ENCODE measurements around the gene SRSF4. TPM values are rescaled to one million over a fixed set of nuclear protein-coding genes. Genes with fewer than 3 reads are reported as not detected.

The SRSF4 gene
- total and polyA plus RNA-seq, 2 donors (not counting 3 experiments of a cell fraction or from before 2014, with no cell fraction given), result 45.6 to 108 TPM

- Histone ChIP-seq H3K4me1 (ENCODE audit: control insufficient read depth, extremely low read depth, insufficient read depth, low read length) (no peaks in the 10 kb centered on the region), H3K9ac (replicated peaks; ENCODE audit: extremely low read depth, insufficient read depth, low read length) (no peak overlapping the region), H3K4me3 (replicated peaks in 1 of 3; ENCODE audit: insufficient read depth in 1 of 3, low read depth in 1 of 3, low read length in 3 of 3) (no peak overlapping the region), H3K9me1 (replicated peaks; ENCODE audit: control insufficient read depth, extremely low read depth, insufficient read depth, low read length) (no peaks in the 10 kb centered on the region), H3K27ac (ENCODE audit: insufficient read depth, low read depth, low read length) (no peak overlapping the region), H3K27me3 (ENCODE audit: control insufficient read depth in 2 of 2, insufficient read depth in 2 of 2, low read length in 2 of 2) (no peaks in the 10 kb centered on the region), H4K20me1 (replicated peaks; ENCODE audit: control insufficient read depth, extremely low read depth, insufficient read depth, low read length) (peaks cover 8% of the 10 kb centered on the region), H3K9me3 (replicated peaks; ENCODE audit: control insufficient read depth, insufficient read depth, low read length) (no peaks in the 10 kb centered on the region), H3K79me2 (ENCODE audit: control insufficient read depth, insufficient read depth, low read length) (peaks cover 94% of the 10 kb centered on the region), H3K4me2 (ENCODE audit: insufficient read depth, low read length) (no peak overlapping the region), H2AFZ (ENCODE audit: low read depth, low read length) (no peak overlapping the region), H3K36me3 (ENCODE audit: control insufficient read depth in 2 of 2, extremely low read depth in 1 of 2, insufficient read depth in 2 of 2, low read length in 2 of 2) (peaks cover 12 to 20% of the 10 kb centered on the region in 2 experiments)
- dilution Hi-C loops (cut with MboI; ENCODE audit: extremely low pct_ligation_motif_present, low sequenced_read_pairs) (no loop called here), intact Hi-C loops (cut with micrococcal nuclease) (no loop called here)
- ChIA-PET CTCF (no interaction called here), POLR2A (no interaction called here)
- no TSS peak for BruUV-seq (replicated peaks)
- TF ChIP-seq JUN (IDR thresholded peaks at IDR 0.05; ENCODE audit: borderline replicate concordance, insufficient read depth, insufficient read length, low read depth), result no peak
- FAIRE-seq, result no peak
- DNase-seq (ENCODE audit: low read depth, low spot score), result no peak
These were observed 17.1 kb downstream of the SRSF4 start for GRCh38 chr1:29164588-29164987.

GRCh38 chr1:29162476-29163138 is 19.1 kb downstream of the SRSF4 start:
- TF ChIP-seq MYC (IDR thresholded peaks at IDR 0.05; ENCODE audit: low read depth, low read length), result no peak
- TF ChIP-seq CTCF (IDR thresholded peaks at IDR 0.05; ENCODE audit: extremely low read depth in 1 of 2, insufficient read depth in 1 of 2, low read depth in 1 of 2, low read length in 2 of 2), result no peak
- no peak for TF ChIP-seq FOS (IDR thresholded peaks at IDR 0.05; ENCODE audit: borderline replicate concordance, insufficient read depth, low read length)
- TF ChIP-seq JUN (IDR thresholded peaks at IDR 0.05; ENCODE audit: borderline replicate concordance, insufficient read depth, insufficient read length, low read depth), result no peak
- TF ChIP-seq POLR2A (IDR thresholded peaks at IDR 0.05; ENCODE audit: low read depth, low read length), result no peak
- no peak for TF ChIP-seq MAX (IDR thresholded peaks at IDR 0.05; ENCODE audit: insufficient read depth, insufficient read length)
- TF ChIP-seq EZH2 (IDR thresholded peaks at IDR 0.05; ENCODE audit: borderline replicate concordance, low read depth, low read length, severe bottlenecking), result no peak
- TF ChIP-seq POLR2AphosphoS5 (IDR thresholded peaks at IDR 0.05; ENCODE audit: insufficient read depth, low read depth, low read length), result no peak
- TF ChIP-seq GATA2 (IDR thresholded peaks at IDR 0.05; ENCODE audit: insufficient read depth, insufficient read length, low read depth, low read length), result no peak
- Histone ChIP-seq H3K27ac (ENCODE audit: insufficient read depth, low read depth, low read length) (no peak overlapping the region), H3K9ac (replicated peaks; ENCODE audit: extremely low read depth, insufficient read depth, low read length) (no peak overlapping the region), H3K9me1 (replicated peaks; ENCODE audit: control insufficient read depth, extremely low read depth, insufficient read depth, low read length) (no peaks in the 10 kb centered on the region), H3K4me3 (replicated peaks in 1 of 3; ENCODE audit: insufficient read depth in 1 of 3, low read depth in 1 of 3, low read length in 3 of 3) (no peak overlapping the region), H3K27me3 (ENCODE audit: control insufficient read depth in 2 of 2, insufficient read depth in 2 of 2, low read length in 2 of 2) (no peaks in the 10 kb centered on the region), H3K9me3 (replicated peaks; ENCODE audit: control insufficient read depth, insufficient read depth, low read length) (no peaks in the 10 kb centered on the region), H4K20me1 (replicated peaks; ENCODE audit: control insufficient read depth, extremely low read depth, insufficient read depth, low read length) (peaks cover 5% of the 10 kb centered on the region), H2AFZ (ENCODE audit: low read depth, low read length) (no peak overlapping the region), H3K4me1 (ENCODE audit: control insufficient read depth, extremely low read depth, insufficient read depth, low read length) (no peaks in the 10 kb centered on the region), H3K79me2 (ENCODE audit: control insufficient read depth, insufficient read depth, low read length) (peaks cover 77% of the 10 kb centered on the region), H3K36me3 (ENCODE audit: control insufficient read depth in 2 of 2, extremely low read depth in 1 of 2, insufficient read depth in 2 of 2, low read length in 2 of 2) (peaks cover 14 to 18% of the 10 kb centered on the region in 2 experiments), H3K4me2 (ENCODE audit: insufficient read depth, low read length) (no peak overlapping the region)
- DNase-seq (ENCODE audit: low read depth, low spot score) (no peak), FAIRE-seq (no peak)
- ChIA-PET POLR2A (no interaction called here), CTCF (no interaction called here)
- BruUV-seq (replicated peaks), result no TSS peak
- dilution Hi-C loops (cut with MboI; ENCODE audit: extremely low pct_ligation_motif_present, low sequenced_read_pairs) (no loop called here), intact Hi-C loops (cut with micrococcal nuclease) (no loop called here)
